NCI-H146 treated with DMSO at 0.1 percent for 48 hours (cell line): ENCODE data around the gene NDUFAF2.
"Not testable (repeated sequence)": the region's sequence is repeated elsewhere in the genome, so short reads cannot be mapped to it uniquely, and the experiment has no call there.

Experiments
- DNase-seq: peaks from one replicate; lab custom pipeline; 2025; ENCODE audit not compliant: unreplicated experiment; lab: John Stamatoyannopoulos, UW

The NDUFAF2 gene

GRCh38 chr5:60992871-60993270 is 47.9 kb downstream of the NDUFAF2 start:
- no peak for DNase-seq

GRCh38 chr5:60993425-60993824 is 48.4 kb downstream of the NDUFAF2 start:
- DNase-seq: no peak

- no peak for DNase-seq
Observed at GRCh38 chr5:60993875-60994571, 49.0 kb downstream of the NDUFAF2 start.

- DNase-seq: no peak
Observed at GRCh38 chr5:60996368-60996767, 51.4 kb downstream of the NDUFAF2 start.

- DNase-seq: no peak
Observed at GRCh38 chr5:60997721-60998120, 52.7 kb downstream of the NDUFAF2 start.

- DNase-seq: no peak
Observed at GRCh38 chr5:61000887-61001286, 55.9 kb downstream of the NDUFAF2 start.

- DNase-seq: no peak
Observed at GRCh38 chr5:61001647-61002046, 56.6 kb downstream of the NDUFAF2 start.

GRCh38 chr5:61002611-61003355 is 57.8 kb downstream of the NDUFAF2 start:
- no peak for DNase-seq

- no peak for DNase-seq
Observed at GRCh38 chr5:61004448-61004847, 59.4 kb downstream of the NDUFAF2 start.

- no peak for DNase-seq
Observed at GRCh38 chr5:61009907-61010306, 64.9 kb downstream of the NDUFAF2 start.

- DNase-seq: no peak
Observed at GRCh38 chr5:61010467-61011454, 65.8 kb downstream of the NDUFAF2 start.

GRCh38 chr5:61018062-61018461 is 73.1 kb downstream of the NDUFAF2 start:
- no peak for DNase-seq

- no peak for DNase-seq
Observed at GRCh38 chr5:61019642-61020041, 74.6 kb downstream of the NDUFAF2 start.

- DNase-seq: no peak
Observed at GRCh38 chr5:61020415-61020814, 75.4 kb downstream of the NDUFAF2 start.

- DNase-seq: no peak
Observed at GRCh38 chr5:61023131-61023530, 78.1 kb downstream of the NDUFAF2 start.

GRCh38 chr5:61026004-61026403 is 81.0 kb downstream of the NDUFAF2 start:
- no peak for DNase-seq

- no peak for DNase-seq
Observed at GRCh38 chr5:61028382-61028781, 83.4 kb downstream of the NDUFAF2 start.

GRCh38 chr5:61029456-61030162 is 84.6 kb downstream of the NDUFAF2 start:
- DNase-seq: no peak

GRCh38 chr5:61030163-61030482 is 85.1 kb downstream of the NDUFAF2 start:
- DNase-seq: no peak

GRCh38 chr5:61031301-61031700 is 86.3 kb downstream of the NDUFAF2 start:
- not testable (repeated sequence) for DNase-seq

GRCh38 chr5:61044545-61044944 is 99.5 kb downstream of the NDUFAF2 start:
- DNase-seq: no peak
